Pancreas (tissue), 10 donors: ENCODE results near the gene SLC12A6. TPM values are rescaled to one million over a fixed set of nuclear protein-coding genes. Genes with fewer than 3 reads are reported as not detected.
A peak's percentile ranks its signal among the peaks of the same experiment; 100 is the strongest.

Source experiments
- ATAC-seq, 4 donors: fragments of 200-7000 bp; cut with Tn5 transposase; one replicate each; pipeline versions ENCODE4 v1.8.0 to v1.9.1; 2020; ENCODE audit warnings: mild to moderate bottlenecking in 4 of 4, moderate library complexity in 4 of 4
- DNase-seq, 6 donors: peaks; one replicate each; pipeline ENCODE4 v3.0.0-alpha.2; 2020
- FAIRE-seq: peaks from 2 replicates; lab custom pipeline; 2012; peaks lifted over from hg19 to GRCh38; lab: Jason Lieb, UNC
- H3K27ac ChIP-seq, 4 donors: fragments of 200-600 bp; sonication (generic); 1 replicate in 3 of 4; 2 replicates in 1 of 4; pipeline versions ENCODE4 v1.5.0 to v1.8.0; 2020
- H3K27me3 ChIP-seq, 4 donors: fragments of 200-600 bp; one replicate each; pipeline ENCODE4 v1.8.0; 2021
- H3K36me3 ChIP-seq, 3 donors: fragments of 200-600 bp; sonication (generic) in 1 of 3; one replicate each; pipeline versions ENCODE4 v1.5.0 to v1.8.0; 2020 to 2021
- H3K4me1 ChIP-seq, 3 donors: fragments of 200-600 bp; one replicate each; pipeline ENCODE4 v1.8.0; 2021
- H3K4me3 ChIP-seq, 4 donors: fragments of 200-600 bp; sonication (generic) in 2 of 4; one replicate each; pipeline versions ENCODE4 v1.5.0 to v1.8.0; 2020 to 2021
- H3K9me3 ChIP-seq, 4 donors: fragments of 200-600 bp; one replicate each; pipeline ENCODE4 v1.8.0; 2021
- CTCF ChIP-seq, 4 donors: fragments of 200-600 bp; sonication (generic) in 3 of 4; IDR thresholded peaks; one replicate each; pipeline versions ENCODE4 v1.5.0 to v1.8.0; 2021; ENCODE audit warnings: antibody characterized with exemption in 4 of 4
- WGBS, 2 donors: extraction: QIAGEN DNeasy Blood & Tissue Kit; methylation state at CpG; one replicate each; pipeline ENCODE4 v1.1.7; 2013; 5-methylcytosine and 5-hydroxymethylcytosine counted together
- intact Hi-C, 3 donors: fragments of 100-400 bp; cut with DNase I; formaldehyde crosslinking; loops; one replicate each; pipeline versions ENCODE4 v1.11.1 to v1.14.2; 2022
- polyA plus RNA-seq, 2 donors: library from polyadenylated mRNA; stranded (reverse); fragments of 200-250 nt; gene quantifications; one replicate each; pipeline ENCODE4 v1.2.3, GENCODE V29; 2013
- total RNA-seq, 6 donors: library from RNA; stranded (reverse); fragmentation: NEBNext Ultra II Directional in 4 of 6; extraction: Animal tissue kit (Norgen Biotek cat#: 25700) in 4 of 6; gene quantifications; one replicate each; pipeline versions ENCODE4 v1.2.1 to v1.2.4, GENCODE V29; 2021 to 2023
- donor health status: healthy with polysubstance abuse.
- donor health status: DM: no; HTN: no; CAD: no; lungs with moderate emphysema.
- donor health status: DM: no; HTN: no; CAD: no.
- donor health status: control.
- donor health status: control.
- donor health status: Bipolar disorder and iron deficiency.
- donor health status: DM: yes; HTN: yes; CAD: no.
- donor health status: DM: no; HTN: no; CAD: no.
- donor health status: DM: no; HTN: no; CAD: no.
- donor health status: DM: yes; HTN: yes; CAD: no.

The SLC12A6 gene
- total and polyA plus RNA-seq, 8 donors, result 2.5 to 13.1 (median 6.0) TPM

GRCh38 chr15:34336231-34336990 lies 1.2 kb downstream of the SLC12A6 start:
- DNase-seq (no peak), ATAC-seq (no peak), FAIRE-seq (no peak)
- H3K9me3 ChIP-seq, result no peaks in the 10 kb centered on the region
- peak overlapping the region in 2 of 4 donors; percentile 89 to 93 for H3K27ac ChIP-seq
- no peak for TF ChIP-seq CTCF (IDR thresholded peaks at IDR 0.05)
- H3K36me3 ChIP-seq, result no peaks in the 10 kb centered on the region
- peak overlapping the region in 3 of 4 donors; percentile 83 to 97 (median 92) for H3K4me3 ChIP-seq
- 75 to 79% methylated on average over 16 of the region's 16 CpGs for WGBS, 2 donors
- peaks cover 0 to 6% (median 0%) of the 10 kb centered on the region in 3 donors for H3K4me1 ChIP-seq
- intact Hi-C loops, result no loop called here
- H3K27me3 ChIP-seq, result no peaks in the 10 kb centered on the region

GRCh38 chr15:34335176-34336032 lies 2.2 kb downstream of the SLC12A6 start:
- Histone ChIP-seq H3K36me3 (no peaks in the 10 kb centered on the region), H3K4me1 (peaks cover 0 to 3% (median 0%) of the 10 kb centered on the region in 3 donors), H3K27me3 (no peaks in the 10 kb centered on the region), H3K27ac (peak overlapping the region in 2 of 4 donors; percentile 2 to 25), H3K9me3 (no peaks in the 10 kb centered on the region), H3K4me3 (no peak overlapping the region)
- DNase-seq, result no peak
- ATAC-seq, result no peak
- no peak for FAIRE-seq
- no peak for TF ChIP-seq CTCF (IDR thresholded peaks at IDR 0.05)
- intact Hi-C loops, result no loop called here
- WGBS, 2 donors, result 82 to 85% methylated on average over 3 of the region's 3 CpGs

GRCh38 chr15:34334672-34335071 lies 2.9 kb downstream of the SLC12A6 start:
- 53 to 59% methylated on average over 4 of the region's 4 CpGs for WGBS, 2 donors
- Histone ChIP-seq H3K9me3 (no peaks in the 10 kb centered on the region), H3K36me3 (no peaks in the 10 kb centered on the region), H3K27ac (peak overlapping the region in 2 of 4 donors; percentile 1 to 2), H3K4me3 (no peak overlapping the region), H3K27me3 (no peaks in the 10 kb centered on the region), H3K4me1 (peaks cover 0 to 3% (median 0%) of the 10 kb centered on the region in 3 donors)
- intact Hi-C loops, result no loop called here
- FAIRE-seq (no peak), ATAC-seq (no peak), DNase-seq (no peak)
- no peak for TF ChIP-seq CTCF (IDR thresholded peaks at IDR 0.05)

- no peak overlapping the region for H3K4me3 ChIP-seq
- peaks cover 0 to 3% (median 0%) of the 10 kb centered on the region in 3 donors for H3K4me1 ChIP-seq
- WGBS, 2 donors, result 97% methylated on average over 6 of the region's 6 CpGs
- H3K27ac ChIP-seq, result no peak overlapping the region
- no peaks in the 10 kb centered on the region for H3K36me3 ChIP-seq
- FAIRE-seq (no peak), DNase-seq (no peak), ATAC-seq (no peak)
- intact Hi-C loops, result no loop called here
- no peak for TF ChIP-seq CTCF (IDR thresholded peaks at IDR 0.05)
- no peaks in the 10 kb centered on the region for H3K27me3 ChIP-seq
- no peaks in the 10 kb centered on the region for H3K9me3 ChIP-seq
Measured at GRCh38 chr15:34332553-34333120, 4.9 kb downstream of the SLC12A6 start.
